CD4-positive, alpha-beta T cell treated with Interferon gamma for 1 hour (primary cell): ENCODE measurements around the gene RRAS2.

Source experiments
- DNase-seq: peaks from one replicate; pipeline ENCODE4 v3.0.0-alpha.2; 2020

The RRAS2 gene

DNA sequence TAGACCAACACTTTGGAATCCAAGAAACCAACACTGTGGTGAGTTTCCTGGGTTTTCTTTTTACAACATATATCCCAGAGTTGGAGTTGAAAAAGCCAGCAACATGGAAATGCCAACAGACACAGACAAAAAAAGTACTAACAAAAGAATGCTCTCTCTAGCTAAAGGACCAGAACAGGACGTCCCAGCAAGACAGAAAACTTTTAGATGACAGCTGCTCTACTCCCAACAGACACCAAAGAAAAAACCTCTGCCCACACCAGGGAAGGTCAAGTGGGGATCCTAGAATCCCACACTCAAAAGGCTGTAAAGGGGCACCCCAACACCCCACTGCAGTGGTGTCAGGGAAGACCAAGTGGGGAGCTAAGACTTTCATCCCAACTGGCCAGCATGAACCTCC lies 23.3 kb downstream of the RRAS2 start:
- no peak for DNase-seq

DNA sequence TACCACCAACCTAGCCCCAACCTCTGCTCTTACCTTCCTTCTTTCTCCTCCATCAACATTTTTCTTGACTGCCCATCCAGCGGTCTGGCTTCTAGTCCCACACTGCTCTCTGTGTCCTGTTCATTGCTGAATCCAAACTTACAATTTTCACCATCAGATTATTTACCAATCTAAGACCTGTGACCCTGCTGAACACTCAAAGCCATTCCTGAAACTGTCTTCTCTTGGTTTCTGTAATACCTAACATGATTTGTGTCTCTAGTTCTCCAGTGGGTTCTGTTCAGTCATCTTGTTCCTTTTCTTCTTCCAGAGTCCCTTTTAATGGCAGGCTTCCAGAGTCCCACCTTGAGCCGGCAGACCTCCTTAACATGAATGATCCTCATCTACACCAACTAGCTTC lies 24.1 kb downstream of the RRAS2 start:
- DNase-seq, result no peak

DNA sequence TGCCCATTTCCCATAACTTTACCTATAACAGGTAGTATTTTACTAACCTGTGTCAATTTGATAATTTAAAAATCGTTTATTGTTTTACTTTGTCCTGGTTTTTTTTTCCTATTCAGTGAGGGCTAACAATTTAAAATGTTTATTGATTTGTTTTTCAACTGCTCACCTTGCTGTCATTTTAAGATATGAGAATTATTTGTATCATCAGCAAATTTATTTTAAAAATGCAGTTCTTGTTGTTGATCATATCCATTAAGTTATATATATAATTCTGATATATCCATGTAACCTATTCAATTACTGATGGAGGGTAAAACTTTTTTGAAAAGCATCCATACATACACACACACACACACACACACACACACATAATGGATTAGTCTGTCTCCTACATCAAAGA lies 24.8 kb downstream of the RRAS2 start:
- no peak for DNase-seq

DNA sequence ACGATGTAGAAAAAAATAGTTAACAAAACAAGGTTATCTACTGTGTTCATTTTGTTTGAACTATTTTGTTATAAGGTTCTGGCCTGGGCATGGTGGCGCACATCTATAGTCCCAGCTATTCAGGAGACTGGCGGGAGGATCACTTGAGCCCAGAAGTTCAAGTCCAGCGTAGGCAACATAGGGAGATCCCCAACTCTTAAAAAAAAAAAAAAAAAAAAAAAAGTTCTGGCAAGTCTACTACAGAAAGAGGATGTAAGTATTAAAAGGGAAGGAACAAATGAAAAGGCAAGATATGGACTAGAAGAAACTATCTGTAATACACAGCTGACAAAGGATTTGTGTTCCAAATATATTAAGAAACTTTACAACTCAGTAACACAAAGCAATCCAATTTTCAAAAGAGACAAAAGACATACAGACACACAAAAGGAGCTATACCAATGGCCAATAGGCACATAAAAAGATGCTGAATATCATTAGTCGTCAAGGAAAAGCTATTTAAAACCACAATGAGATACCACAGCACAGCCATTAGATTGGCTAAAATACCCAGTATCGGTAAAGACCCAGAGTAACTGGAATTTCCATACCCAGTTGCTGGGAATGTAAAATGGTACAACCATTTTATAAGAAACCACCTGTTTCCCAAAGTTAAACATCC lies 27.4 kb downstream of the RRAS2 start:
- no peak for DNase-seq

DNA sequence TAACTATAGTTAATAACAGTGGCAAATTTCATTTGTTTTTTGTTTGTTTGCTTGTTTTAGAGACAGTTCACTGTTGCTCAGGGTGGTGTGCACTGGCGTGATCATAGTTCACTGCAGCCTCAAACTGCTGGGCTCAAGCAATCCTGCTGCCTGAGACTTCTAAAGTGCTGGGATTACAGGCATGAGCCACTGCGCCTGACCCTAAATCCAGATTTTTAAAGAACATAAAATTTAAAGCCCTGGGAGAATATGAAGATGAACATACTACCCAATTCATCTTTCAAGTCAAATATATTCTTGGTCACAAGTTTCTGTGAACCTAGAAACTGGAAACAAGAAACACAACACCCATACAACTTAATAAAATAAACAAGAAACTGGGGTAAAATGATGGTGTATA lies 28.1 kb downstream of the RRAS2 start:
- no peak for DNase-seq

DNA sequence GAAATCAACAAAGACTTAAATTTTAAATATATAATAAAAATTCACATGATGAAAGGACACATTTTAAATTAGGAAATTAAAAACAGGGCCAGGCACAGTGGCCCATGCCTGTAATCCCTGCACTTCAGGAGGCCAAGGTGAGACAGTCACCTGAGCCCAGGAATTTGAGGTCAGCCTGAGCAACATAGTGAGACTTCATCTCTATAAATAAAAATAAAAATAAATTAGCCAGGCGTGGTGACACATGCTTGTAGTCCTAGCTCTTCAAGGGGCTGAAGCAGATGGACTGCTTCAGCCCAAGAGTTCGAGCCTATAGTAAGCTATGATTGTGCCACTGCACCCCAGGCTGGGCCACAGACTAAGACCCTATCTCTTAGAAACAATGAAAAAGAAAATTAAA lies 29.3 kb downstream of the RRAS2 start:
- DNase-seq, result no peak

DNA sequence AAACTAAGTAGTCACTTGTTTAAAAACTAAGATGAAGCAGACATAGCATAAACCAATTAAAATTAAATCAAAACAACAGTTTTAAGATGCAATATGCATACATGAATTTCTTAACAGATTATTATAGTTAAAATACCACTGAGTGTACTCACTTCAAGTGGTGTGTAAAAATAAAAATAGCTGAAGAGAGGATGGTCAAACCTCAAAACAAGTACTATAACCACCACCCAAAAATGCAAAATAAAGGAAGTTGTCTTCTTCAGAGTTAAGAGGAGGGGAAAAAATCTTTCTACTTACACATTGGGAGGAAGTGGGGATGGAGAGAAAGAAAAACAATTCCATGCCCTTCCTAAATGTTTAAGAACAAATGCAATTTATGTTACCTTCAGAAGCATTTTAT lies 31.9 kb downstream of the RRAS2 start:
- no peak for DNase-seq

DNA sequence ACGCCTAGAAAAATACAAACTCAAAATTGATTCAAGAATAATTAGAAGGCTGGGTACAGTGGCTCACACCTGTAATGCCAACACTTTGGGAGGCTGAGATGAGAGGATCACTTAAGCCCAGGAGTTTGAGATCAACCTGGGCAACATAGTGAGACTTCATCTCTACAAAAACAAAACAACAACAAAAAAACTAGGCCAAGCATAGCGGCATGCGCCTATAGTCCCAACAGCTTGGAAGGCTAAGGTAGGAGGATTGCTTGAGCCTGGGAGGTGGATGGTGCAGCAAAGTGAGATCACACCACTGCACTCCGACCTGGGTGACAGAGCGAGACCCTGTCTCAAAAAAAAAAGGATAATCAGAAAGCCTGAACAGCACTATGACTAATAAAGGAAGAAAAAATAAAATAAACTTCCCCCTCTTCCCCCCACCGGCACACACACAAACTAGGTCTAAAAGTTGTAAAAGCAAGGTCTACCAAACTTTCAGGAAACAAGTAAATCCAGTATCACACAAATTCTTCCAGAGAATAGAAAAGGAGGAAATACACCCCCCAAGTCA lies 35.8 kb downstream of the RRAS2 start:
- DNase-seq, result no peak

DNA sequence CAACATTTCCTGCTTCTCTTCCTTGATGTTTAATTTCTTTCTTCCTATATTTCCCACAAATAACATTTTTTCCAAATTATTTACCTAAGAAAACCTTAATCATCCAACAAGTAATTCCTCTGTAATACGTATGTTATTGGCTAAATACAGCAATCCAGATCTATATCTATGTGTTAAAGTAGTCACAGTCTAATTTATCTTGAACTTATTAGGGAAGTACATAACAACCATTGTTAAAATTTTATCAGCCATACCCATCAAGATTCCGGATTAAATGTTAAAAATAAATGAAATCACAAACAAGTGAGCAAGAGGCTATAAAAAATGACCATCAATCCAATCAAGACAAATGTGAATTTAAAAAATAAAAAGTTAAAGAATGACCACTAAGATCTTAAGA lies 36.5 kb downstream of the RRAS2 start:
- no peak for DNase-seq

DNA sequence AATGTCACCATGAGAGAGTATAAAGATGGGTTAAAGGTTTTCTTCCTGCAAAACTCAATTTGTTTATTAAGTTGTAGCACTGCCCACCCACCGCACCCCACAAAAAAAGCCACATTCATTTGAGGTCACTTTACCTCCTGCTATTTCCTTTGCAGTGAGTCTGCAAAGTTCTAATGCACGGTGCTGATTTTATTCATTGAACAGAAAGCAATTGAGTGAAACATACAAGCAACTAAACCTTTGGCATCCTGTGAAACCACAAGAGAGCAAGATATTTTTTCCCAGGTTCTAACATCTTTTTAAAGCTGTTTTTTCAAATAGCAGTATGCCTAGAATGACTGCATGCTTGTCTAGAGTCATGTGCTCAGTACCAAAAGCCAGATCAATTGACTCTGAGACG lies 39.0 kb downstream of the RRAS2 start:
- peak; percentile 13 for DNase-seq

DNA sequence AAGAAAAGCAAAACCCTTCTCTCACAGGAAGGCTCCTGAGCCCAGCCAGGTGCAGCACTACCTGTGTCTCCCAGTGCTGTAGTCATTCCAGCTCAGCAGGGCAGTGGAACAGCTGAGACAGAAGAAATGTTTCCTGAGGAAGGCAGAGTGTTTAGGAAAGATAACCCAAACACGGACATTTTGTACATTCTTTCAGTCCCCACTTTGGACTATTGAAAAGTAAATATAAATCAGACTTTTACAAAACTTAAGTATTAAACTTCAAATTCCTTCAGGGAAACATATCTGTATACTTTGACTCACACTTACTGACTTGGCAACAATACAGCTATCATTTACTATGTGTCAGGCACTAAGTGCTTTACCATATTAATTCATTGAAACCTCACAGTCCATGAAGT lies 40.4 kb downstream of the RRAS2 start:
- DNase-seq, result no peak

DNA sequence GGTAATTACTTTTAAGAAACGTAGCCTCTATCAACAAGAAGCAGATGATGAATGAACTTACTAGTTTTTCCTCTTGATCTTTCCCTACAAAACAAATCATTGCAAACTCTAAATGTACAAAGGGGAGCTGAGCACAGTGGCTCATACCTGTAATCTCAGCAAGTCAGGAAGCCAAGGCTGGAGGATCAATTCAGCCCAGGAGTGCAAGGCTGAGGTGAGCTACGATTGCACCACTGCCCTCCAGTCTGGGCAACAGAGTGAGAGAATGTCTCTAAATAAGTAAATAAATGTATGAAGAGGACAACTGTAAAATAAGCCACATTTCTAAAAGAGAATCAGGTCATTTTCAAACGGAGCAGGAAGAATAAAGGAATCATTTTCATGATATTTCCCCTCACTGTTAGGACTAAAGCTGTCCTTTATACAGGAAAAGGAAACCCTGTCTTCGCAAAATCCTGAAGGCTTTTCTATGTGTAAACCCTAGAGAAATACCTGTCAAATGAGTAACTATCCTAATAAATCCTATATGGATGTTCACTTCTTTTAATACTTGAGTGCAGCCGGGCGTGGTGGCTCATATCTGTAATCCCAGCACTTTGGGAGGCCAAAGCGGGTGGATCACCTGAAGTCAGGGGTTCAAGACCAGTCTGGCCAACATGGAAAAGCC lies 41.2 kb downstream of the RRAS2 start:
- no peak for DNase-seq

DNA sequence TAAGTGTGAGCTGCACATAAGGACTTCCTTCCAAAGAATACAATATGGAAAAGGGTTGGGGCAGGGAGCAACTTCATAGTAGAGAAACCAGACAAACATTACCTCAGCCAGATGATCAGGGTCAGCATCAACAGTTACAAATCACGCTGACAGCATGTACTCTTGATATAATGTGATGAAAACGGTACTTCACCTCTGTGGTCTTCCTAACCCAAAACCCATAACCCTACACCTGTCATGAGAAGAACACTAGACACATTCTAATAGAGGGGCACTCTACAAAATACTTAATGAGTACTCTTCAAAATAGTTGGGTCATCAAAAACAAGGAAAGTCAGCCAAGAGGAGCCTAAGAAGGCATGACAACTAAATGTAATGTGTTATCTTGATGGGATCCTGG lies 43.9 kb downstream of the RRAS2 start:
- DNase-seq, result no peak

DNA sequence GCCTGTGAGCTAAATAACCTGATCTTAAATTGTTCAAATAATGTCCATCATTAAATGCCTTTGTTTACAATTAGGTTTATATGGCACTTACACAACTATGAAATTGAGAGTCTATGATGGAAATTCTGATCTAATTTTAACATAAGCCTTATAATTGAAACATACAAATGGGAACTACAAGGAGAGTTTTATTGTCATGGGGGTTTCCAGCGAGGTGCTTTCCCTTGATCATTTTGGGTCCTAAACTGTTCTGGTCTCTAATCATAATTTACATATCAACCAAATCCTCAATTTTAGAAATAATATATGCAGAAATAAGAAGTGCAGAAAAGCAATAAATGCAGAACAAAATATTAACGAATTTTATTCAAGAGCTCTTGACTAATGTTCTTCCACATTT lies 44.9 kb downstream of the RRAS2 start:
- DNase-seq, result peak; percentile 12

DNA sequence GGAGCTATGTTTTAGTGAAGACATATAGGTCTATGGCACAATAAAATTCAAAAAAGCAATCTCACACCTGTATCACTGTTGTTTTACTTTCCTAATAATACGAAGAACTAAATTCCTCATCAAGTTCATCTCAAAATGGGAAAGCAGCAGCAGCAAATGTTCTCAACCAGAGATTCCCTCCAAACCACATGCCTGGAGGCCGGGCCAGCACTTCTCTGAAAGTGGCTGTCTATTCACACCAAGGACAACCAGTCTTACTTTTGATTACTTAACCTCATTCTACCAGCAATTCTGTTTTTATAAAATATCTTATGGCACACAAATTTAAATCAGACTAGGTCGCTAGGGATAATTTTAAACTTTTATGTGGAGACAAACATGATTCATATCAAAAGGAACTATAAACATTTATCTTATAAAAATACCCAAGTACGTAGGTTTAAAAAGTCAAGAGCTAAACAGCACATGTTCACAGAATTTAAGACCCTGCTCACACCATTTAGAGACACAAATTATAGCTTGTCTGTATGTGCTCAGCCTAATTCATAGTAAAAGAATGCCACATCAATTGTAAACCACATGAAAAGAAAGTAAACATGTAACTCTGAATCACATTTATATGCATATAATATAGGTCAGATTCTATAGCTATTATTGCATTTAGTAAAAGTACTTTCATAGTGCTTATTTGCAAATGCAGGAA lies 46.1 kb downstream of the RRAS2 start:
- DNase-seq, result no peak

DNA sequence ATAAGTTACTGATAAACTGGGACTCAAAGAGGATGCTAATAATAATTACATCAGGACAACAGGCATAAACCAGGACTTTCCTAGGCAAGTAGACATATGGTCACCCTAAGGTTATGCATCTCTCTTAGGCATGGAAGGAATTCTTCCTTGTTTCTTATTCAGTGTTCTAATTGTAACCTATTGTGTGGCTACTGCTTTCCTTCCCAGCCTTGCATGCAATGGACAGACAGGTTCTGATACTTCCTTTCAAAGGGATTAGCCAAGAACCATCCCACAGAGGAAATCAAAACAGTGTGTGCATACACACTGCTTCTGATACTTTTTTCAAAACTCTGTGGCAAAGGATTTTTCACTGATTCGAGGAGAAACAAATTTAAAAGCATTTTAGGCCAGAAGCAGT lies 48.3 kb downstream of the RRAS2 start:
- no peak for DNase-seq

DNA sequence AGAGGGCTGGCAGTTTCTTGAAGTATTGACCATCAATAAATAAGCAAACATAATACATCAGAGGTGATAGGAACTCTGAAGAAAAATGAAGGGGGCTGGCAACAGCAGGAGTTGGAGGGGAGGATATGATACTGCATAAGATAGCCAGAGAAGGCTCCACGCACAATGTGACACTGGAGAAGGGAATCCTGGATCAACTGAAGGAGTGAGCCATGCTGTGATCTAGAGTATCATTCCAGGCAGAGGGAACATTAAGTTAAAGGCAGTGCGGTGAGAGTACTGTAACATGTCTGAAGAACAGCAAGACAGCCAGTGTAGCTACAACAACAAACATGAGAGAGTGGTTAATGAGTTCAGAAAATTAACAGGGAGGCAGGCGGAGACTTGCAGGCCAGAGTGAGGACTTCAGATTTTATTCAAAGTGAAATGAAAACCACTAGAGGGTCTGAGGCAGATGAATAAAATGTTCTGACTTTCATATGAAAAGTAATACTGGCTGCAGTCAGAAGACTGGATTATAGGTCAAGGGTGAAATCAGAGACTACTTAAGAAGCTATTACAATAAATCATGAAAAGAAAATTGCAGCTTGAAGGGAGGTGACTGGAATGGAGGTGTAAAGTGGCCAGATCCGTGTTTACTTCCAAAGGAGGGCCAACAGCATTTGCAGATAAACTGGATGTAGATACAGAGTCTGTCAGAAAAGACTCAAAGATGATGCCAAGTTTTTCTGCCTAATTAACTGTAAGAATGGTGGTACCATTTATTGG lies 49.4 kb downstream of the RRAS2 start:
- no peak for DNase-seq

DNA sequence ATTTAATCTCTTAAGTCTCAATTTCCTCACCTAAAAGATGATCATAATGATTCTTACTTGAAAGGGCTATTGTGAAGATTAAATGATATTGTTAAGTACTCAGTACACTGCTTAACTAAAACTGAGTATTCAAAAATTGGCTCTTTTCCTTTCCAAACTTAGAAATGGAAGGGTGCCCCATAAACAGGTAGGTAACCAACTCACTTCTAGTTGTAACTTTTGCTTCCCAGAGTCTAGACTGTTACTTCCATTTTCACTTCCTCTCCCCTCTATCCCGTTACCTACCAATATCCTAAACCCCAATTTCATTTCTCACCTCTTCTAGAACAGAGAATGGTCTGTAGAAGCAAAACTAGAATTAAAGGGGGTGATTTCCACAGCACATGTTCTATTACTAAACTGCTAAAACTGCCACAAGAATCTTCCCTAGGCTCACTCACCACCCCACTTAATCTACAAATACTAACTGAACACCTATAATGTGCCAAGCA lies 50.0 kb downstream of the RRAS2 start:
- no peak for DNase-seq

DNA sequence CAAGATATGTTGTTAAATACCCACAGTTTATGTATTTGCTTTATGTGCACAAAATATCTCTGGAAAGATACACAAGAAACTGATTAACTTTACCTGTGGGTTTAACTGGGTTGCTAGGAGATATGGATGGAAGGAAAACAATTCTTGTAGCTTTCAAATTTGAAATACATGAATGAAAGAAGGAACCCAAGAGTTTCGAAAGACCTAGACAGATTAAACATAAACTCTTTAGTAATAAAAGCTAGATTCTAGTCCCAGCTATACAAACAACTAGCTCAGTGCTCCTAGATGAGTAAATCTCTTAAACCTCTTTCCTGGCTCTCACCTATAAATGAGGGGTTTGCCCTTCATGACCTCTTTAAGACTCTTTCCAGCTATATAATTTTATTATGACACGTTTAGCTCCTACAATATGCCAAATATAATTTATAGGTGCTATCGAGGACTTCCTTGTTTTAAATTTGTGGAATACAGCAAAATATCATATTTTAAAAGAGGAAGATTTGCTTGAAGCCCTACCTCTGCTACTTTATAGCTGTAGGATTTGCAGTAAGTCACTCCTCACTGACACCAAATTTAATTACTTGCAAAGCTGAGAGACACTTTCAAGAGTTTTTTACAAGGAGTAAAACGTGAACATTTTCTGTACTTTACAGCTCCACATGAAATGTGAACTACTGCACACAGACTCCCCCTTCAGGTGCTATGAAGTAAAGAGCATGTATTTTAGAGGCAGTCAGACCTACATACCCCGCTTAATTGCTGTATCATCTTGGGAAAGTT lies 50.7 kb downstream of the RRAS2 start:
- no peak for DNase-seq

DNA sequence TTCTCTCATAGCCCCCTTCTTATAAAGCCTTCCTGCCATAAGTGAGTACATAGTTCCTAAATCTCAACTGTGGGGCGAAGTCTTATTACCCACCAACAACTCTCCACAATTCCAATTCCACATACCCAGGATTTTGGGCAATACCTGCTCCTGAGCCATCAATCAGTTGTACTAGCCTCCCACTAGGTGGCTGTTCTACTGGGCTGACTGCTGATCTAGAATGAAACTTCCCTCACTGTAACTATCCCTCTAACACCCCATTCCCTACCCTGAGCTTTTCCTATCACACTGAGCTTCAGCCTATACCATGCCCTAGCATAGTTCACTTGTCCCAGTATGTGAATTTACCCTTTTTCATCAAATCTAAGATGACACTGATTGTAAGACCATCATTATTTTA lies 52.5 kb downstream of the RRAS2 start:
- DNase-seq, result no peak

DNA sequence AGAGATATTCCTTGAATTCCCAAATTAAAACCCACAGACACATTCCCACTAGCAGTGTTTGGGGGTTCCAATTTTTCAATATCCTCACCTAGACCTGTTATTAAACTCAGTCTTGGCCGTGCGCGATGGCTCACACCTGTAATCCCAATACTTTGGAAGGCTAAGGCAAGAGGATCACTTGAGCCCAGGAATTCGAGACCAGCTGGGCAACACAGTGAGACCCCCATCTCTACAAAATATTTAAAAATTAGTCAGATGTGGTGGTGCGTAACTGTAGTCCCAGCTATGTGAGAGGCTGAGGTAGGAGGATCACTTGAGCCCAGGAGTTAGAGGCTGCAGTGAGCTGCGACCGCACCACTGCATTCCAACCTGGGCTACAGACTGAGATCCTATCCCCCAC lies 53.3 kb downstream of the RRAS2 start:
- no peak for DNase-seq

DNA sequence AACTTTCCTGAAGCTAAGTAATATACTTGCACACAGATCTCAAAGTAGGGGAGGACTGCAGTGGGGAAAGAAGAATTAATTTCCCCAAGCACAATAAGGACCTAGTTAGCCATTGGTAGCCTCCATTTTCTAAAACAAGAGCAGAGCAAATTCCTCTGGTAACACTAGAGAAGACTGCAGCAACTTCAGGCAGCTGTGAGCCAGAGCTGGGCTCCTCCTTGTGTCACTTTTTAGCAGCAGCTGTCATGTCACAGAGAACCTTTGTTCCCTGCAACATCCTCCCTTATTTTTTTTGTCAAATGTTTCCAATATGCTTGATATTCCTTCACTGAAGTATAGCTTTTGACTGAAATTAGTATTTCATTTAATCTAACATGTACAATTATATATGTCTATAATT lies 54.4 kb downstream of the RRAS2 start:
- no peak for DNase-seq
